HepG2 (cell line): ENCODE results near the gene CDO1. TPM values are rescaled to one million over a fixed set of nuclear protein-coding genes. Genes with fewer than 3 reads are reported as not detected.

Experiments used
- ATAC-seq: fragments of 200-7000 bp; cut with Tn5 transposase; 3 replicates; pipeline ENCODE4 v1.9.1; 2020; ENCODE audit warnings: mild to moderate bottlenecking, moderate library complexity
- BruUV-seq: library from RNA; stranded (reverse); fragments of 400-500 nt; replicated peaks from 2 replicates; lab custom pipeline; 2021; lab: Mats Ljungman, UMichigan
- CTCF ChIA-PET: fragments of 300-600 bp; formaldehyde crosslinking; extraction: SDS; loops from one replicate; lab custom pipeline; 2021; ENCODE audit warnings: low total read pairs, inconsistent platforms, low intra/inter-chr PET ratio; lab: Yijun Ruan, JAX
- POLR2A ChIA-PET: fragments of 350-600 bp; sonication (Branson Sonifier 250); formaldehyde crosslinking; loops from one replicate; lab custom pipeline; 2020; ENCODE audit warnings: antibody characterized with exemption, inconsistent platforms; lab: Yijun Ruan, JAX
- DNase-seq: peaks from one replicate; pipeline ENCODE4 v3.0.0-alpha.2; 2015; ENCODE audit warnings: low spot score
- FAIRE-seq: peaks from 3 replicates; lab custom pipeline; 2011; peaks lifted over from hg19 to GRCh38; lab: Jason Lieb, UNC
- H2AFZ ChIP-seq: one replicate; pipeline ENCODE4 v1.6.1; 2011; ENCODE audit warnings: low read length, inconsistent platforms
- H3K27ac ChIP-seq: fragments of 300-600 bp; 3 replicates; pipeline ENCODE4 v1.8.0; 2011; ENCODE audit warnings: mixed run types, mild to moderate bottlenecking, mixed read lengths, low read length, inconsistent platforms; ENCODE audit not compliant: insufficient read depth; ENCODE audit errors: extremely low read length
- H3K27me3 ChIP-seq, 2 experiments: fragments of 200-600 bp in 1 of 2; 2 replicates in 1 of 2; 3 replicates in 1 of 2; pipeline versions ENCODE4 v1.6.0 to v1.8.0; 2011; ENCODE audit warnings: low read length in 2 of 2, mild to moderate bottlenecking in 2 of 2, moderate library complexity in 2 of 2, inconsistent platforms in 1 of 2; ENCODE audit not compliant: insufficient read depth in 2 of 2, control insufficient read depth in 1 of 2
- H3K36me3 ChIP-seq, 2 experiments: fragments of 200-600 bp in 1 of 2; replicated peaks in 1 of 2; 2 replicates in 1 of 2; 3 replicates in 1 of 2; pipeline versions ENCODE4 v1.5.1 to v1.8.0; 2011; ENCODE audit warnings: low read length in 2 of 2, inconsistent platforms in 1 of 2; ENCODE audit not compliant: insufficient read depth in 2 of 2, control insufficient read depth in 1 of 2
- H3K4me1 ChIP-seq: 2 replicates; pipeline ENCODE4 v1.5.1; 2012; ENCODE audit warnings: low read length, inconsistent platforms; ENCODE audit not compliant: insufficient read depth
- H3K4me2 ChIP-seq: 2 replicates; pipeline ENCODE4 v1.6.0; 2011; ENCODE audit warnings: low read depth, low read length, inconsistent platforms
- H3K4me3 ChIP-seq, 3 experiments: fragments of 200-600 bp in 1 of 3; sonication (generic), shearing (Covaris generic) in 1 of 3; replicated peaks in 1 of 3; 2 replicates each; pipeline ENCODE4 v1.5.1; 2011 to 2016; ENCODE audit warnings: low read length in 3 of 3, inconsistent platforms in 2 of 3, low read depth in 2 of 3, mild to moderate bottlenecking in 2 of 3, control low read depth in 1 of 3, mixed read lengths in 1 of 3; ENCODE audit not compliant: insufficient read depth in 1 of 3
- H3K79me2 ChIP-seq: one replicate; pipeline ENCODE4 v1.6.1; 2011; ENCODE audit warnings: low read length, inconsistent platforms; ENCODE audit not compliant: insufficient read depth
- H3K9ac ChIP-seq: 2 replicates; pipeline ENCODE4 v1.6.0; 2011; ENCODE audit warnings: mild to moderate bottlenecking, low read depth, low read length, inconsistent platforms; ENCODE audit not compliant: insufficient read depth
- H3K9me3 ChIP-seq: 2 replicates; pipeline ENCODE4 v1.5.1; 2012; ENCODE audit warnings: mild to moderate bottlenecking, low read length
- H4K20me1 ChIP-seq: 2 replicates; pipeline ENCODE4 v1.6.0; 2011; ENCODE audit warnings: inconsistent platforms, mild to moderate bottlenecking, low read length, moderate library complexity; ENCODE audit not compliant: insufficient read depth
- ARID2 ChIP-seq: sonication (generic); formaldehyde crosslinking; IDR thresholded peaks from 2 replicates; pipeline ENCODE4 v1.8.1; 2022; ENCODE audit warnings: mild to moderate bottlenecking, missing genetic modification reagents, borderline replicate concordance
- DNMT3B ChIP-seq: conservative IDR thresholded peaks from 2 replicates; pipeline ENCODE4 v1.6.1; 2016; ENCODE audit warnings: missing biosample characterization, control low read depth
- EEA1 ChIP-seq: sonication (generic); formaldehyde crosslinking; IDR thresholded peaks from 2 replicates; pipeline ENCODE4 v1.5.1; 2020; ENCODE audit warnings: mild to moderate bottlenecking, missing genetic modification reagents, borderline replicate concordance
- GFI1 ChIP-seq: sonication (generic); formaldehyde crosslinking; IDR thresholded peaks from 2 replicates; pipeline ENCODE4 v1.5.0; 2020; ENCODE audit warnings: missing genetic modification reagents, mild to moderate bottlenecking, borderline replicate concordance
- MIER2 ChIP-seq: IDR thresholded peaks from 2 replicates; pipeline ENCODE4 v1.6.1; 2016; ENCODE audit warnings: missing biosample characterization, missing genetic modification reagents
- PLRG1 ChIP-seq: fragments of 450-650 bp; conservative IDR thresholded peaks from 2 replicates; pipeline ENCODE4 v1.6.1; 2016
- POLR2G ChIP-seq: fragments of 200-400 bp; formaldehyde crosslinking; IDR thresholded peaks from 2 replicates; pipeline ENCODE4 v1.6.1; 2018; ENCODE audit warnings: mild to moderate bottlenecking, low read depth, low read length, moderate library complexity
- SOX13 ChIP-seq, 3 experiments: fragments of 450-650 bp in 1 of 3; sonication (generic) in 1 of 3; formaldehyde crosslinking in 1 of 3; IDR thresholded peaks in 2 of 3; conservative IDR thresholded peaks in 1 of 3; 2 replicates each; pipeline versions ENCODE4 v1.5.0 to v1.6.1; 2016 to 2020; ENCODE audit warnings: antibody characterized with exemption in 1 of 3, mild to moderate bottlenecking in 1 of 3, missing compliant biosample characterization in 1 of 3, missing genetic modification reagents in 1 of 3, moderate library complexity in 1 of 3
- SRY ChIP-seq: sonication (generic); formaldehyde crosslinking; IDR thresholded peaks from 2 replicates; pipeline ENCODE4 v1.8.0; 2022; ENCODE audit warnings: mild to moderate bottlenecking, missing genetic modification reagents
- SUZ12 ChIP-seq: fragments of 150-350 bp; IDR thresholded peaks from 2 replicates; pipeline ENCODE4 v1.6.1; 2014; ENCODE audit warnings: low read depth, low read length
- ZMYM4 ChIP-seq: sonication (generic); formaldehyde crosslinking; IDR thresholded peaks from 2 replicates; pipeline ENCODE4 v1.8.1; 2023; ENCODE audit warnings: mild to moderate bottlenecking, missing genetic modification reagents
- ZNF124 ChIP-seq: sonication (generic); formaldehyde crosslinking; IDR thresholded peaks from 2 replicates; pipeline ENCODE4 v1.4.0; 2020; ENCODE audit warnings: missing genetic modification reagents
- ZNF224 ChIP-seq: sonication (generic); formaldehyde crosslinking; IDR thresholded peaks from 2 replicates; pipeline ENCODE4 v1.5.0; 2020; ENCODE audit warnings: mild to moderate bottlenecking, missing genetic modification reagents
- WGBS: methylation state at CpG from one replicate; pipeline ENCODE4 v1.1.6; 2017; ENCODE audit warnings: low lambda C conversion rate; 5-methylcytosine and 5-hydroxymethylcytosine counted together
- in situ Hi-C: cut with HindIII; loops from 2 replicates; pipeline ENCODE4 v1.10.0; 2017; ENCODE audit warnings: low pct_unique_long_range_greater_than_20kb; ENCODE audit not compliant: extremely low pct_ligation_motif_present
- intact Hi-C: fragments of 100-400 bp; cut with micrococcal nuclease; formaldehyde crosslinking; loops from one replicate; pipeline ENCODE4 v1.10.0; 2022; ENCODE audit not compliant: unreplicated experiment
- polyA plus RNA-seq, 8 experiments: library from polyadenylated mRNA; depleted of rRNA in 3 of 8; stranded (reverse) in 7 of 8; unstranded in 1 of 8; fragments of >200 nt; fragmentation: Illumina TruSeq in 4 of 8; extraction: Trizol in 4 of 8; gene quantifications; 2 replicates each; pipeline versions ENCODE4 v1.2.1 to v1.2.3, GENCODE V29; 2011 to 2016; ENCODE audit warnings: low read depth in 4 of 8, missing spikeins in 1 of 8, mixed read lengths in 1 of 8; ENCODE audit not compliant: insufficient read depth in 1 of 8
- total RNA-seq, 5 experiments: library from RNA; depleted of rRNA; stranded (reverse); fragments of >200 nt; fragmentation: Illumina TruSeq; extraction: Trizol; gene quantifications; 2 replicates each; pipeline ENCODE4 v1.2.3, GENCODE V29; 2016; ENCODE audit warnings: low read depth in 1 of 5
- TF ChIP-seq, protein P1 (sequence below): sonication (generic); formaldehyde crosslinking; IDR thresholded peaks from 2 replicates; pipeline ENCODE4 v1.5.1; 2020; ENCODE audit warnings: mild to moderate bottlenecking, missing genetic modification reagents, moderate library complexity
- TF ChIP-seq, protein P2 (sequence below): sonication (generic); formaldehyde crosslinking; IDR thresholded peaks from 2 replicates; pipeline ENCODE4 v1.8.0; 2022; ENCODE audit warnings: mild to moderate bottlenecking, missing genetic modification reagents, borderline replicate concordance
- TF ChIP-seq, protein P3 (sequence below): sonication (generic); formaldehyde crosslinking; IDR thresholded peaks from 2 replicates; pipeline ENCODE4 v1.8.1; 2023; ENCODE audit warnings: missing genetic modification reagents, inconsistent platforms, borderline replicate concordance

Gene CDO1
- total and polyA plus RNA-seq, 2 of the 13 experiments (the other 11 are each of a cell fraction or from before 2014, with no cell fraction given), result 3.2 to 4.4 TPM

DNA sequence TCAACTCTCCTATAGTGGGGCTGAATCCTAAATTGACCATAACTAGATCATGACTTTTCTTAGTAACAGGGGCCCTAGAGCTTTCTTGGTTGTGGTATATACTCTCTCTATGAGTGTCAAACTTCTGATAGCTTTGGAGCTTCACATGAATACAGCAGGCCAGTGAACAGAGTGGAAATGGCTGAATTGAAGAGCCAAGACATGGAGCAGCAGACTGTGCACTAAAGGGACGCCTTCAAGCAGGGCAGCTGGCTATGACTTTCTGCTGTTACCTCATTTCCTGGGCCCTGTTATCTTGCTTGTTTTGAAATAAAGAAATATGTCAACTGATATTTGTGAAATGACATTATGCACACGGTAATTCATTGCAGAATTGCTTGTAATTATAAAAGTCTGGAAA lies 16.4 kb downstream of the CDO1 start:
- BruUV-seq, result no TSS peak
- ATAC-seq, result no peak
- TF ChIP-seq GFI1 (CRISPR knock-in tag) (no peak), POLR2G (no peak), MIER2 (CRISPR knock-in tag) (no peak)
- Histone ChIP-seq H3K27ac (no peak overlapping the region), H3K4me3 (no peak overlapping the region), H3K9ac (no peak overlapping the region), H2AFZ (no peak overlapping the region), H4K20me1 (no peaks in the 10 kb centered on the region), H3K27me3 (no peaks in the 10 kb centered on the region), H3K4me2 (no peak overlapping the region), H3K79me2 (no peaks in the 10 kb centered on the region), H3K4me1 (peaks cover 40% of the 10 kb centered on the region), H3K9me3 (no peaks in the 10 kb centered on the region), H3K36me3 (no peaks in the 10 kb centered on the region)
- ChIA-PET CTCF (no interaction called here), POLR2A (no interaction called here)
- DNase-seq, result no peak
- in situ Hi-C loops, result no loop called here
- no peak for FAIRE-seq
- WGBS, result 69% methylated on average over 2 of the region's 2 CpGs
- intact Hi-C loops, result no loop called here

DNA sequence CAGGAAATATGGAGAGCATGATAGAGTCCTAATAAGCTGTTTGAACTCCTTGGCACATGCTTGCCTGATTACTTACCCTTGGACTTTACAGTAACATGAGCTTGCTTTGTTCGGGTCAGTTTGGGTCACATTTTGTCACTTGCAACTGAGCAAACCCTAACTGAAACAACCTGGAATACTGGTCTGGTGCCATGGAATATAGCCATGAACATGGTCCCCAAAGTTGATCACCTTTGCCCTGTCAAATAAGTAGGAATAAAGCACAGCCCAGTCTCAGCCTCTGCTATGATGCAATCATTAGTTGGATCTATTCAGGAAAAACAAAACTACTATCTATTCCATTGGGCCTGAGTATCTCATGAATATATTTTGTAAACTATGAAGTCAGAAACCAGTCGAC lies 18.2 kb downstream of the CDO1 start:
- Histone ChIP-seq H3K36me3 (no peaks in the 10 kb centered on the region), H2AFZ (no peak overlapping the region), H3K4me2 (peak overlapping the region; percentile 37; the same call in 1 of the 2 replicates), H3K27me3 (no peaks in the 10 kb centered on the region), H3K79me2 (no peaks in the 10 kb centered on the region), H4K20me1 (no peaks in the 10 kb centered on the region), H3K9ac (no peak overlapping the region), H3K9me3 (no peaks in the 10 kb centered on the region), H3K27ac (peak overlapping the region; percentile 24), H3K4me1 (peaks cover 40% of the 10 kb centered on the region), H3K4me3 (peak overlapping the region in 1 of 3 experiments; percentile 12; a peak in 1 of 6 replicates)
- intact Hi-C loops (no loop called here), in situ Hi-C loops (no loop called here)
- ChIA-PET POLR2A (no interaction called here), CTCF (no interaction called here)
- DNase-seq (no peak), ATAC-seq (peak; percentile 38; the same call in 2 of the 3 replicates), FAIRE-seq (peak; percentile 56)
- 0% methylated on average over 1 of the region's 2 CpGs for WGBS
- no TSS peak for BruUV-seq
- no peak for TF ChIP-seq SOX13 (IDR thresholded peaks at IDR 0.05)
- no peak for TF ChIP-seq SOX13 (CRISPR knock-in tag; conservative IDR thresholded peaks at IDR 0.05 in 1 of 2, IDR thresholded peaks at IDR 0.05 in 1 of 2)
- TF ChIP-seq, protein P1, sequence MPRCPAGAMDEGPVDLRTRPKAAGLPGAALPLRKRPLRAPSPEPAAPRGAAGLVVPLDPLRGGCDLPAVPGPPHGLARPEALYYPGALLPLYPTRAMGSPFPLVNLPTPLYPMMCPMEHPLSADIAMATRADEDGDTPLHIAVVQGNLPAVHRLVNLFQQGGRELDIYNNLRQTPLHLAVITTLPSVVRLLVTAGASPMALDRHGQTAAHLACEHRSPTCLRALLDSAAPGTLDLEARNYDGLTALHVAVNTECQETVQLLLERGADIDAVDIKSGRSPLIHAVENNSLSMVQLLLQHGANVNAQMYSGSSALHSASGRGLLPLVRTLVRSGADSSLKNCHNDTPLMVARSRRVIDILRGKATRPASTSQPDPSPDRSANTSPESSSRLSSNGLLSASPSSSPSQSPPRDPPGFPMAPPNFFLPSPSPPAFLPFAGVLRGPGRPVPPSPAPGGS (CRISPR knock-in tag), result no peak
- no peak for TF ChIP-seq SRY (CRISPR knock-in tag)
- TF ChIP-seq, protein P2, sequence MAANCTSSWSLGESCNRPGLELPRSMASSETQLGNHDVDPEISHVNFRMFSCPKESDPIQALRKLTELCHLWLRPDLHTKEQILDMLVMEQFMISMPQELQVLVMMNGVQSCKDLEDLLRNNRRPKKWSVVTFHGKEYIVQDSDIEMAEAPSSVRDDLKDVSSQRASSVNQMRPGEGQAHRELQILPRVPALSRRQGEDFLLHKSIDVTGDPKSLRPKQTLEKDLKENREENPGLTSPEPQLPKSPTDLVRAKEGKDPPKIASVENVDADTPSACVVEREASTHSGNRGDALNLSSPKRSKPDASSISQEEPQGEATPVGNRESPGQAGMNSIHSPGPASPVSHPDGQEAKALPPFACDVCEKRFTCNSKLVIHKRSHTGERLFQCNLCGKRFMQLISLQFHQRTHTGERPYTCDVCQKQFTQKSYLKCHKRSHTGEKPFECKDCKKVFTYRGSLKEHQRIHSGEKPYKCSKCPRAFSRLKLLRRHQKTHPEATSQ (CRISPR knock-in tag), result no peak
- TF ChIP-seq SUZ12, result no peak
- no peak for TF ChIP-seq EEA1 (CRISPR knock-in tag)
- no peak for TF ChIP-seq ZNF224 (CRISPR knock-in tag)
- TF ChIP-seq ZNF124 (CRISPR knock-in tag), result no peak
- no peak for TF ChIP-seq ARID2
- no peak for TF ChIP-seq DNMT3B (CRISPR knock-in tag)
- TF ChIP-seq ZMYM4 (CRISPR knock-in tag), result peak; percentile 45; the same call in 1 of the 2 replicates
- no peak for TF ChIP-seq PLRG1
- TF ChIP-seq, protein P3, sequence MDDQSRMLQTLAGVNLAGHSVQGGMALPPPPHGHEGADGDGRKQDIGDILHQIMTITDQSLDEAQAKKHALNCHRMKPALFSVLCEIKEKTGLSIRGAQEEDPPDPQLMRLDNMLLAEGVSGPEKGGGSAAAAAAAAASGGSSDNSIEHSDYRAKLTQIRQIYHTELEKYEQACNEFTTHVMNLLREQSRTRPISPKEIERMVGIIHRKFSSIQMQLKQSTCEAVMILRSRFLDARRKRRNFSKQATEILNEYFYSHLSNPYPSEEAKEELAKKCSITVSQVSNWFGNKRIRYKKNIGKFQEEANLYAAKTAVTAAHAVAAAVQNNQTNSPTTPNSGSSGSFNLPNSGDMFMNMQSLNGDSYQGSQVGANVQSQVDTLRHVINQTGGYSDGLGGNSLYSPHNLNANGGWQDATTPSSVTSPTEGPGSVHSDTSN, result no peak
